NCI-H2029 (cell line): Measurements from ENCODE around the gene STK16.
A peak's percentile ranks its signal among the peaks of the same experiment; 100 is the strongest.

Experiments
- DNase-seq: peaks from one replicate; lab custom pipeline; 2025; lab: John Stamatoyannopoulos, UW

STK16 gene

DNA sequence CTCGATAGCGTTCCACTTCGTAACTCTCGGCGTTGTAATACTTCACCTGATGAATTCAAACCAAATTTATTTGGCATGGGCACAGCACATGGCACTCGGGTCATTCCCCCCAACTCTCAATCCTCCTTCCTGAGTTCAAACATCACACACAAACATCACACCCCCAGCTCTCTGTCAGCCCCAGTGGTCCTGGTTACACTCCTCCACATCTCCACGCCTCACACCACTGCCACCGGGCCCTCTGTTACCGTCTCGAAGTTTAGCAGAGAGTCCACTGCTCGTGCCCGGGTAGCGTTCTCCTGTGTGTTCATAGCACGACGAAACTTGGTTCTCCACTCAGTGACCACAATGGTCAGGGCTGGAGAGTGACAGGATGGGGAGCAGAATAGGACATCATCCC is 31.1 kb upstream of the STK16 start:
- no peak for DNase-seq

DNA sequence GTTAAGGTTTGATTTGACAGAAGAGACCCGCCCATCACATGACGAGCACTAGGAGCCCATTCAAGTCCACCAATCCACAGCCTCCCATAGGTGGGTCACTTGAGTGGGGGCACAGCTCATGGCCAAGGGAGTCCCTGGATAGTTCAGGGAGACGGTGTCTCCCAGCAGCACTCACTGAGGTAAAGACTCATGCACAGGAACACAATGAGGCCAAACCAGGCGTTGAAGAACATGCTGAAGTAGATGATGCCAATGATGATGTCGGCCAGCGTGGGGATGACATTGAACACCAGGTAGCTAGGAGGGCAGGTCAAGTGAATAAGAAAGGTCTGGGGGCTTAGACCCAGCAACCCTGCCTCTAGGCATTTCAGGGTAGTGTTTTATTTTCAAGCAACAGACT is 30.5 kb upstream of the STK16 start:
- no peak for DNase-seq

DNA sequence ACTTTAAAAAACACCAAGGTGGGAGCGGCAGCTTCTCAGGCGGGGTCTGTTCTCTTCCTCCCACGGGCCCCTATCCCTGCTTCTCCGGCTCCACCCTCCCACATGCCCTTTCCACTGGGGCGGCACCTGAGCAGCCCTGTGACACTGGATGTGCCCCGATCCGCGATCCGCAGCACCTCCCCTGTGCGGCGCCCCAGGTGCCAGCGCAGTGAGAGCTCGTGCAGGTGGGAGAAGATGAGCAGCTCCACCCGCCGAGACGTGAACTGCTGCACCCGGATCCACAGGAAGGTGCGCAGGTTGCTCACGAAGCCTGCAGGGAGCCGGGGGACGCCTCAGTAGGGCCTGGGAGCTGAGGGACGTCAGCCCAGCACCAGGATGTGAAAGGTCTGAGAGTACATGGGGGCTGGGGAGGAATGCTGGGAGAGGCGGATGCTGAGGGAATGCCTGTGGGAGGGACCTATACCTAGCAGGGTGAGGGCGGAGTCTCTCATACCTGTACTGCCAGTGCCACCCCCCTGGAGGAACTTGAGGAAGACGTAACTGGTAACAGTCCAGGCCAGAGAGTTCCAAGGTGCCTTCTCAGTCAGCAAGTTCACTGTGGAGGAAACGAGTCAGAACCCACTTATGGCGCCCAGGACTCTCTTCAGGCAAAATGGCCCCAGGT is 29.3 kb upstream of the STK16 start:
- DNase-seq = no peak

DNA sequence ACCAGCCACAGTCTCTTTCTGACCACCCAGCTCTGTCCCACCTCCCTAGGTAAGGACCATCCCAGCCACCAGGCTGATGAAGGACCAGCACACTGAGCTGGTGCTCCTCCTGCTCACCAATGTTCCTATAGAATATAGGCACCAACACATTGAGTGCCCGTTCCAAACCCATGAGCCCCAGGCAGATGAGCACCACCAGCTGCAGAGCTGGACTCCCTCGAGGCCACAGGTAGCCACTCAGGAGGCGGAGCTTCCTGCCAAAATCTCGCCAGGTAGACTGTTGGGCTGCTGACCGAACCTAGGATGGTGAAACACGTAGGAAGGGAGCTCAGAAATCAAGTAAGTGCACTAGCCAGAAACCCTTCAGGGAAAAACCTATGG is 28.8 kb upstream of the STK16 start:
- no peak for DNase-seq

DNA sequence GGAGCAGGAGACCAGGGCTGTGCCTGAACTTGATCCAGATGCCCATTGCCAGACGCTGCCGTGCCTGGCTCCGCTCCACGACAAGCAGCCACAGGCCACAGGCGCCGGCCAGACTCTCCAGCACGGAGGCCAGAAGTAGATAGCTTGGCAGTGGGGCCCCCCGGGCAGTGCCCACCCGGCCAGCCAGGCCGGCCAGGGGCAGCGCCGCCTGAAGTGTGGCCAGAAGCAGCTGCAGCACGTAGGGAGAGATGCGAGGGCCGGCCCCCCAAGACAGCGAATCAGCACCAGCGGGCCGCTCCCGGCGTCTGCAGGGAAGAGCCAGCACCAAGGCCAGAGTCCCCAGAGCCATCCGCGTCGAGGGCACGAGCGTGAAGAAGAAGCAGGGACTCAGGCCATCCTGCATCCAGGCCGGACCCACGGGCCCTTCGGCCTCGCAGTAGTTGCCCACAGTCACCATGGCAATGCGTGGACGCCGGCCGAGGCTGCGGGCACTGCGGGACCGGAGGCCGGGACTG is 27.0 kb upstream of the STK16 start:
- peak; percentile 57 for DNase-seq

DNA sequence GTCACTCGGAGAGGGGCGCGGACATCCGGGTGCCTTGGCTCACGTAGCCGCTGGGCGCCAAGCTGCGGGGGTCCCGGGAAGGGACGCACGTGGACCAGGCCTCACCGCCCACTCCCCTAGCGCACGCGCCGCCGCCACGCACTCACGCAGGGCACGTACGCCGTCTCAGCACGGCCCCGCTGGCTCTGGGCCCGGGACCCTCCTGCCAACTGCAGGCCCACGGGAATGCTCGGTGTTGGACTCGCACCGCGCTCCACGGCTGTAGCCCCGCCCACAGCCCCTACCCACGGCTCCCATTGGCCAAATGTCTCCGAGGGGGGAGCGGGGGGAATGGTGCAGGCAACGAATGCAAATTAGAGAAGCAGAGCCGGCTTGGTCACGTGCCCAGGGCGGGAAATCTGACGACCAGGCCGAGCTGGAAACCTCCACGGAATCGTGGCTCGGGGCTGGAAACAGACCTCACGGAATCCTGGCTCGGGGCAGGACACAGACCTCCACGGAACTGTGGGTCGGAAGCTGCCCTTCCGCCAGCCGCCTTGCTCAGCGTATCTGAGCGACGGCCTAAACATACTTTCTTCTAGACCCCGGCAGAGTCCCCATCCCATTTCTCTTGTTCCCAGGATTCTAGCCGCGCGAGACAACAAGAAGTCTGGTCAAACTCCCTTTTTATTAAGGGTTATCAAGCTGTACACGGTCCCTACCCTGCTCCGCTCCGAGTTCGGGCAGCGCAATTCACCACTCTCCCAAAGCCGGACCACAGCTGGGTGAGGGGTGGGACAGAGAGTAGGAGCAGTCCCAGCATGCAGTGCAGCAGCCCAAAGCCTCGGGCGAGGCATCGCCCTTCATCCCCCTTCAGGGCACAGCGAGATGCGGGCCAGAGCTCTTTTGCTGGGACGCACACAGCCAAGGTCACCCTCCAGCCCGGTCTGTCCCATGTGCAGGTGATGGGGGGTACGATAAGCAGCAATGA is 26.3 kb upstream of the STK16 start, which contains the start of gene ABCB6:
ABCB6 (minus strand) TSS at position 227 of the 970 bp plus-strand sequence. CDS start 285 bp downstream, outside the sequence.
- DNase-seq = peak; percentile 92

DNA sequence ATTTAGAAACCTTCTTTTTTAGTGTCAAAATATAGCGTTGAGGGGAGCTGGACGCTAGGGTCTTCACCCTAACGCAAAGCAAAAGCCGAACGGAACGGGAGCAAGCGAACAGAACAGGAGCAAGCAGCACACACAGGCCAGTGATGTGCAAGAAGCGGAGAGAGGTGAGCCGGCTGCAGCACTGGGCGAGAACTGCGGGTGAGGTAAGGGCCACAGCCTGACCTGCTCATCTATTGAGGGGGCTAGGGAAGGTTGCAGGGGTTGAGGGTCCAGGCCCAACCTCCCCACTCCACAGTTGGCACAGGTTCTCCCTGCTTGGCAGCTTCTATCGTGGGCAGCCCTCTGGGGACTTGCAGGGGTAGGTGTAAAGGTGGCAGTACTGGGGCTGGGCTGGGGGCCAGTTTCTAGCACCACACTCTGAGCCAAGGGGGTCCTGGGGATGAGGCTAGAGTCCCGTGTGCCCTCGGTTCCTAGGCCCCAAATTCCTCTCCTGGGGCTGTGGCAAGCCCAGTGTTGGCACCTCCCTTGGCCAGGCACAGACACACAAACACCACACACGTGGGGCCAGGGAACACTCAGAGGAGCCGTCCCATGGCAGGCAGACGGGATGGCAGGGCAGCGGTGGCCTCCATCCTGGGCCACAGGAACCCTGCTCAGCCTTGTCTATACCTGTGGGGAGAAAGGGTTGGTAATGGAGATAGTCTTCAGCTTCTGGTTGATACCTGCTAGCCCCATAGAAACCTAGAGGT is 25.3 kb upstream of the STK16 start:
- no peak for DNase-seq

DNA sequence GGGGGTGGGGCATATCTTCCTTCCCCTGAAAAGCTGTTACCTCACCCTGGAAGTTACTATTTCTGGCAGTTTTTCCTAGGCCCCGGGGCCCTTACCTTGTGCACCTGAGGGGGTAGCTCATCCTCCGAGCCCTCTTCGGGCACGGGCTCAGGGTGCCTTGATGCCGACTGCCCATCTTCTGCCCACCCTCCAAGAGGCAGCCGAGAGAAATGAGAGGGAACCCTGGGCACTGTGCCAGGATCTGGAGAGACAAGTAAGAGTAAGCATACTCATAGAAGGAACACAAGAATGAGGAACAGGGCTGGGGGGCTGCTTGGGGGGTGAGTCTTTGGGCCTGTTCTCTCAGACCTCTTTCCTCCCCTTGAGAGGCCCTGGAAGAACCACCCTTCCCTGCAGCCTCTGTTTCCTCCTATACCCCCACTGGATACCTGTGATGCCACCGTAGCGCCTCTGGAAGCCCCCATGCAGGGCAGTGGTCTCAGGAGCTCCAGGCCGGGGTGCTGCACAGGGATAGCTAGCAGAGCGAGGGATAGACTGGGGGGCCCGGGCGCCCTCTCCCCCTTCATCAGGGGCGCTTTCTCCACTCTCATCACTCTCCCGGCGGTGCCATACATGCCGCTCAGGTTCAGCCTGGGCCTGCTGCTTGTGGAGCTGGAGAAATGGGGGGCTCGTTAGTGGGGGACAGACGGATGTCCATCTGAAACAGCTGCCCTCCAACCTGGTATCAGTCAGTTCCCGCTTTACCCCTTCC is 24.5 kb upstream of the STK16 start:
- no peak for DNase-seq

DNA sequence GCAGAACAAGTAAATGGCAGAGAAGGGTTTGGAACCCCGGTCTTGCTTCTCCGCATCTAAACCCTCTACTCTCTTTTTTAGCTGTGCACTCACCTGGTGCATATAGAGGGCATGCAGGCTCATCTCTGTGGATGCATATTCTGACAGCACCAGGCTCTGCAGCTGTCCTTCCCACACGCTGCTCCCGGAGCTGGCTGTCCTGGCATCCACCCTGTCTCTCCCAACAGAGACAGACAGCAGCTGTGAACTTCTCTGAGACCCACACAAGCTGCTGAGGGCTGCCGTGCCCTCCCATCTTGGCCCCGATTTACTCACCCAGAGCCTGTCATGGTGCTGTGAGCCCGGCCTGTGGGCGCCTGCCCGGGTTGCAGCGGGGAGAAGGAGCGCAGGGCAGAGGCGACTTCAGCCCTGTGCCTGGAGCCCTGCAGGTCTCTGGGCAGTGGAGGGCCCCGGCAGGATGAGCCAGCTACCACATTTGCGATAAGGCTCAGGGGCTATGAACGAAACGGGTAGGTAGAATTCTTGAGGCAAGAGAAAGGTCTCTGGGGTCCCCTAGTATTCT is 23.2 kb upstream of the STK16 start:
- no peak for DNase-seq

DNA sequence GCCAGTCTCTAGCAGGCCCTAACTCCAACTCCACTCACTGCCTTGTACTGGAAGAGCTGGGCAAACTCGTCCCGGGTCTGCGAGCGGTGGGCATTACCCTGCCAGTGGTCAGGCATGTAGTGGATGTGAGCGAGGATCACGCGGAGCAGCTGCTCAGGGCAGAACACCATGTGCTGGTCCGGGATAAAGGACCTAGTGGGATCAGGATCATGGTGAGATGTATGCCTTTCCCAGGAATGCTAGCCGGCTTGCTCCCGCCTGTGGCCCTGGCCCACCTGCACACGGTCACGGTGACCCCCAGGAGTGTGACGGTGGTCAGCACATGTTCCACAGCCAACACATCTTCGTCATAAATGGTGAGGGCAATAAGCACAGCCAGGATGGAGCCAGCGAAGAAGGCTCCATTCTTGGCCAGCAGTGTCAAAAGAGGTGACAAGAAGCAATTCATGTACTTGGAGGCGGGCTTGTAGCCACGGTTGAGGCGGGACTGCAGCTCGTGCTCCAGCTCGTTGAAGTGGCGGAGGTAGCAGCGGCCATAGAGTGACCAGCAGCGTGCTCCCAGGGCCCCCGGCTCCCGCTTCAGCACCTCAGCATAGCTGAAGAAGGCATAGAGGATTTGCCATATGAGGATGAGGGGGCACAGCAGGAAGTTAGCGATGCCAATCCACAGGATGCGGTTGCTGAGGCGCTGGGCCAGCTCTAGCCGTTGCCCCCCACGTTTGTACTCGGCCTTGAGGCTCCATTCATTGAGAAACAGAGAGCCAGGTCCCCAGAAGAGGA is 21.3 kb upstream of the STK16 start:
- no peak for DNase-seq

DNA sequence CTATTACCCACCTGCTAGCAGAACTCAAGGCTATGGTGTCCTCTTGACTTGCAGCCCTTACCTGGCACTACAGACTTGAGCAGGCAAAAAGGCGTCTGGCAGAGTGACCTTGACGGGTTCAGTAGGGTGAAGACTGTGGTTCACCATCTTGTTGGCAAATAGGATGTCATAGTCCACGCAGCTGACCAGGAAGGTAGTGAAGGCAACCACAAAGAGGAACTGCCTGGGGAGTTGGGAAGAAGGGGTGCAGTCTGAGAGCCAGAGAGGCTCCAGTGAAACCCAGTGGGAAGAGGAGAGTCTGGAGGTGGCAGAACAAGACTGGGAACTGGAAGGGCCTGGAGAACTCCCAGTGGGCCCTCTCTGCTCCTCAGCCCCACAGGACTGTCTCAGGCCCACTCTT is 19.9 kb upstream of the STK16 start:
- DNase-seq = no peak

DNA sequence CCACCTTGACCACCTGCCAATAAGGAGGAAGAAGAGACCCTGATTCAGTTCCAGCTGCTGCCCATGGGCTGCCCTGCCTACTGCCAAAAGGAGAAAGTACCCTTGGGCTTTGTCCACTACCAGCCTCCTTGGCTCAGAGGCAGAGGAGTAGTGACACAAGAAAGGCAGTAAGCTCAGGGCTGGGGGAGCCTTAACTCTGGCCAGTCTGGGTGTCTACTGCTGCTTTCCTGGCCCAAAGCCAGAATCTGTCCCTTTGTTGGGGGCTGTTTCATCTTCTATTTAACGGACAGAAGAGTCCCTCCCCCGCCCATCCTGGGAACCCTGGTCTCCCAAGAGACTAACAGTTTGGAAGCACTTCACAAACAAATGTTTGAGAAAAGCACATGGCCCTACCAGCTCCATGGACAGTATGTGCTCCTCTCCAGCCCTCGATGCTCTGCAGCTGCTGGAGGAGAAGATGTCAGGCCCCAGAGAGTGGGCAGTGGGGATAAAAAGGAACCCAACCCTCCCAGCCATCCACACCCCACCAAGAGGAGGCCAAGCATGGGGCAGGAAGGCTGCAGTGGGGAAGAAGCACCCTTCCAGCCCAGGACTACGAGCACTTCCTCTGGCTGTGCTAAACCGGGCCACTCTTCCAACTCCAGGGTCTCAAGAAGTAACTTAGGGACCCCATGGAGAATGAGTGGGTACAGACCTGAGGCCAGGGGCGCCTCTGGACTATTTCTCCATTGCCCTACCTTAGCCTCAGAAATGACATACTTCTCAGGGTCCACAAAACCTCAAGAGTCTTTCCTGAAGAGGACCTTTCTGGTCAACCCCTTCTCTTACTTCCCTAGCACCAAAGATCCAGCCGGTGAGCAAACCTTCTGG is 17.0 kb upstream of the STK16 start:
- no peak for DNase-seq

DNA sequence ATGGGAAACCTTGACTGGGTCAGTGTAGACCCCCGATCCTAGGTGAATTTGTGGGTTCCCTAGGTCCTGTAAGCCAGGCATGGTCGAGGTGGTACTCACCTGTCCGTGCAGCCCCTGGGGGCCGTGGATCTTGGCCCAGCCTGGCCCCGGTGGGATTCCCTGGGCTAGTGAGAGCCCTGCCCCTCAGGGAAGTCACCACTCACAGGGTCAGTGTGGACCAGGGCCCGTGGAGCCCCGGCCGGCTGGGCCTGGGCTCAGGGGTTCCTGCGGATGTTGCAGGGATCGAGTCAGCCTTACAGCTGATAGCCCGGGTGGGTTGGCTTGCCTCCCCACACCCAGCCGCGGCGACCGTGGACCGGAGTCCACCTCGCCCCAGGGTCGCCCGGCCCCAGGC is 16.4 kb upstream of the STK16 start:
- no peak for DNase-seq

DNA sequence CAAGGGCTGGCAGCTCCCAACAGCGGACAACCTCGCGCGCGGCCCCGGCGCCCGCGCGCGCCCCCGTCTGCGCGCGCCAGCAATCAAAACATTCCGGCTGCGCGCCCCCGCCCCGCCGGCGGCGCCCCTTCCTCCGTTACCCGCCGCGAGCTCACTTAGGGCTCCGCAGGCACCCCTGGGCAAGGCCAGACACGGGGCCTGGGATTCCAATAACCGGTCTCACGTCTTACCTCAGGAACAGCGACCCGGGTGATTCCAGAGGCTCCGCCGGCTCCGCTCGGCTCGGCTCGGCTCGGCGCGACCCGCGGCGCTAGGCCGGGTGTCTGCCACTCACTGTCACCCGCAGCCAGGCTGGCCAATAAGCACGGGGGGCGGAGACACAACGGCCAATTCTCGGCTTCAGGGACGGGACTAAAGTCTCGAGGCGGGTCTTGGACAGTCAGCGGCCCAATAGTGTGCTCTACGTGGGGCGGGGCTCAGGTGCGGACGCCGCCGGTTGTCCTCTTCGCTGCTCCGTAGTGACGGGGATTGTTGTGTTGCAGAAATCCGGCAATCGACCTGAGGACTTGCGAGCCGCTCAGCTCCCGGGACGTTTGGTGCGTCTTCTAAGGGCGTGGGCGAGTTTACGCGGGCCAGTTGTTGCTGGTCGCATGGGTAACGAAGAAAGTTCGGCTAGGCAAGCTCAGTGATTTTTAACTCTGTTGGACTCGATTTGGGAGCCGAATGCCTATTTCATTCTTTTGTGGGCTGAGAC is 15.8 kb upstream of the STK16 start, which contains the start of the genes ANKZF1 and ATG9A:
ANKZF1 (plus strand) TSS at position 502 of the 754 bp plus-strand sequence. CDS start 452 bp downstream, outside the sequence.
ATG9A (minus strand) TSS at position 332 of the 754 bp plus-strand sequence. CDS start 1,612 bp downstream, outside the sequence.
- peak; percentile 96 for DNase-seq

DNA sequence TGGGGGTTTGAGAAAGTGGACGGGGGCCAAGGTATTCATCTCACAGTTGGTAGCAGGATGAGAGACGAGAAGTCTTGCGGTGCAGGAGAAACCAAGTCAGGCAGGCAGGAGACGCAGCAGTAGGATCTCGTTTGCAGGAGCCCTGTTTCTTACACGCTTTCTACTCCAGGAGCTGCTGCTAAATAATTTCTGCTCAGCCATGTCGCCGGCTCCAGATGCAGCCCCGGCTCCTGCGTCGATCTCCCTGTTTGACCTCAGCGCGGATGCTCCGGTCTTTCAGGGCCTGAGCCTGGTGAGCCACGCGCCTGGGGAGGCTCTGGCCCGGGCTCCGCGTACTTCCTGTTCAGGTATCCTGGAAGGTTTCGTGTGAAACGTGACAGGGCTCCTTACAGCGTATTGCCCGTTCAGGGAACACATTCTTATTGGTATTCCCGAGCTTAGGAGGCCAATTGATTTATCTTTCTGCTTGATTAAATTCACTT is 15.2 kb upstream of the STK16 start:
- DNase-seq = peak; percentile 21

DNA sequence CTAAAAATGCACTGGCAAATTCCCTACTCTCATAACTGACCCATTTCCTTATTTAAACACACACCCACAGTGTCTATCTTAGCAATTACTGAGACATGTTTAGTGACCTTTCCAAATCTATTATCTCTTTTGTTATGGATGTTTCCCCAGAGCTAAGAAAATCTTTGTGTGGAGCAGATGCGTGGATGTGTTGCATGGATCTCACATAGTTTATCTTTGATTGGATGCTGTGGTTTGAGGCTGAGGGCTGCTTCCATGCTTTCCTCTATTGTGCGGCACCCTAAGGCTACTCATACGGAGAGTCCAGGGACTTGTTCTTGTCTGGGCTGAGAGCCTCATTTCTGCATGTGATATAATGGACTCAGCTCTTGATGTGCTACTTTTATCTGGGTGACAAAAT is 10.9 kb upstream of the STK16 start:
- DNase-seq = no peak

DNA sequence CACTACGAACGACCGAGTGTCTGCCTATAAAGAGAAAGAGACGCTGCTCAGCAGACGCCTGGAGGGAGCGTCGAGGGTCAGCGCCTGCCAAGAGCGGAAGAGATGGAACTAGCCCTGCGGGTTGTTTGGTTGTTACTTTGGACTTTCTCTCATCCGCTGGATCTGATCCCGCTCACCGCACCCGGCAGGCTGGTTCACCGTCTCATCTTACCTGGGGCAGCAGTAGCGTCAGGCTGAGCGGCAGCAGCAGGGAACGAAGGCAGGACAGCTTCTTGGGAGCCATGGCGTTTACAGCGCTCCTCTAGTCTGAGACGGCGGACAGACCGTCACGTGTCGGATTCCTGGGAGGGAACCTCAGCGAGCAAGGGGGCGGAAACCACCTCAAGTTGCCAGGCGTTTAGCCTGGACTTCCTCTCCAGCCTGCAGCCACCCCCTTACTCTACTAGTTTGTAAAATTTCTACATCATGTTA is 2.0 kb upstream of the STK16 start:
- DNase-seq = no peak

DNA sequence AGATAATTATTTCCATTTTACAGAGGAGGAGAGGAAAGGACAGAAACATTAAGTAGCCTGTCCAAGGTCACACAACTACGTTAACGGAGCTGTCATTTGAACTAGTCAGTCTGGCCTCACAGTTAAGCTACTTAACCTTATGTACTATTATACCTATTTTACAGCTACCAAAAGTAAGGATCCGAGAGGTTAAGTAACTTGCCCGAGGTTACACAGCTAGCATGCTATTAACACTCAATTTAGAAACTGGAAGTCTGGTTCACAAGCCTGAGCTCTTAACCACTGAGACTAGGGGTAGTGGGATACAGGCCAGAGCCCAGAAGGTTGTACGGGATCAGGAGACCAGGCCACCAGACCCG is 511 bp upstream of the STK16 start:
- no peak for DNase-seq
